WTC11 (cell line): ENCODE measurements around the gene ANKRD13A.

Source experiments
- FOXJ3 ChIP-seq: sonication (generic); formaldehyde crosslinking; IDR thresholded peaks from 2 replicates; pipeline ENCODE4 v1.9.0; 2021; ENCODE audit warnings: missing genetic modification reagents, mild to moderate bottlenecking, borderline replicate concordance
- FOXK1 ChIP-seq: sonication (generic); formaldehyde crosslinking; IDR thresholded peaks from 2 replicates; pipeline ENCODE4 v1.8.0; 2022; ENCODE audit warnings: mild to moderate bottlenecking, moderate library complexity, missing genetic modification reagents
- IRF2 ChIP-seq: sonication (generic); formaldehyde crosslinking; IDR thresholded peaks from 2 replicates; pipeline ENCODE4 v1.8.0; 2022; ENCODE audit warnings: low read depth, missing genetic modification reagents, borderline replicate concordance
- TF ChIP-seq, protein P1 (sequence below): fragments of 200-600 bp; IDR thresholded peaks from 2 replicates; pipeline ENCODE4 v1.8.0; 2022; ENCODE audit warnings: antibody characterized with exemption

DNA sequence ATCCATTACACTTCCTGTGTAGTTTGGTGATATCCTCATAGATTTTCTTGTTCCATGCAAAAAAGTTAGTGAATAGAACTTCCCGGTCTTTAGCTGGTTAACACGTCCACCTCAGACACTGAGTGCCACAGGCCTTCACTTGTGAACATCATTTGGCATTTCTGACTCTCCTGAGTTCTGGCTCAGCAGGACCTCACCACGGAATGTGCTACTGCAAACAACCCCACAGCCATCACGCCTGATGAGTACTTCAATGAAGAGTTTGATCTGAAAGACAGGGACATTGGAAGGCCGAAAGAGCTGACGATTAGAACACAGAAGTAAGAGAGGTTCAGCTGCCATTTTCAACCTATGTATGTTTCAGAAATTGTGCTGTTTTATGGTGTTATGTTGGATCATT lies 29.1 kb downstream of the ANKRD13A start:
- no peak for TF ChIP-seq FOXJ3
- TF ChIP-seq FOXK1 (CRISPR knock-in tag), result no peak
- TF ChIP-seq IRF2 (CRISPR knock-in tag), result no peak
- TF ChIP-seq, protein P1, sequence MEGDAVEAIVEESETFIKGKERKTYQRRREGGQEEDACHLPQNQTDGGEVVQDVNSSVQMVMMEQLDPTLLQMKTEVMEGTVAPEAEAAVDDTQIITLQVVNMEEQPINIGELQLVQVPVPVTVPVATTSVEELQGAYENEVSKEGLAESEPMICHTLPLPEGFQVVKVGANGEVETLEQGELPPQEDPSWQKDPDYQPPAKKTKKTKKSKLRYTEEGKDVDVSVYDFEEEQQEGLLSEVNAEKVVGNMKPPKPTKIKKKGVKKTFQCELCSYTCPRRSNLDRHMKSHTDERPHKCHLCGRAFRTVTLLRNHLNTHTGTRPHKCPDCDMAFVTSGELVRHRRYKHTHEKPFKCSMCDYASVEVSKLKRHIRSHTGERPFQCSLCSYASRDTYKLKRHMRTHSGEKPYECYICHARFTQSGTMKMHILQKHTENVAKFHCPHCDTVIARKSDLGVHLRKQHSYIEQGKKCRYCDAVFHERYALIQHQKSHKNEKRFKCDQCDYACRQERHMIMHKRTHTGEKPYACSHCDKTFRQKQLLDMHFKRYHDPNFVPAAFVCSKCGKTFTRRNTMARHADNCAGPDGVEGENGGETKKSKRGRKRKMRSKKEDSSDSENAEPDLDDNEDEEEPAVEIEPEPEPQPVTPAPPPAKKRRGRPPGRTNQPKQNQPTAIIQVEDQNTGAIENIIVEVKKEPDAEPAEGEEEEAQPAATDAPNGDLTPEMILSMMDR, result no peak
